GM19193 (cell line): Measurements from ENCODE around the gene POLD1.

Experiments used
- POLR2A ChIP-seq: IDR thresholded peaks from 4 replicates; pipeline ENCODE4 v1.6.1; 2011; ENCODE audit not compliant: insufficient read depth, insufficient read length; ENCODE audit errors: extremely low read depth

Gene POLD1

DNA sequence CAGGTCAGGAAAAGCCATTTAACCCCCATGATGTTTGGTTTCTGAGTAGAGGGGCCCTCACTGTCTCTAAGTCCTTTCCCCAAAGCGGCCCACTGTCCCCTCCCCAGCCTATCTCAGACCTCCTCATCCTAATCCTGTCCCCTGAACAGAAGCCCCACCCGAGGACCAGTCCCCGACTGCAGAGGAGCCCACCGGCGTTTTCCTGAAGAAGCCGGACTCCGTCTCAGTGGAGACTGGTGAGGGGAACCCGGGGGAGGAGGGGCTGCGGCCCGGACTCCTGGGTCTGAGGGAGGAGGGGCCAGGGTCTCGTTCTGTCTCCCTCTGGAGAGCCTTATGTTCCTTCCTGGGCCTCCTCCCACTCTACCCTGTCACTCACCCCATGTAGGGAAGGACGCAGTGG is 51.5 kb downstream of the POLD1 start:
- TF ChIP-seq POLR2A: no peak

DNA sequence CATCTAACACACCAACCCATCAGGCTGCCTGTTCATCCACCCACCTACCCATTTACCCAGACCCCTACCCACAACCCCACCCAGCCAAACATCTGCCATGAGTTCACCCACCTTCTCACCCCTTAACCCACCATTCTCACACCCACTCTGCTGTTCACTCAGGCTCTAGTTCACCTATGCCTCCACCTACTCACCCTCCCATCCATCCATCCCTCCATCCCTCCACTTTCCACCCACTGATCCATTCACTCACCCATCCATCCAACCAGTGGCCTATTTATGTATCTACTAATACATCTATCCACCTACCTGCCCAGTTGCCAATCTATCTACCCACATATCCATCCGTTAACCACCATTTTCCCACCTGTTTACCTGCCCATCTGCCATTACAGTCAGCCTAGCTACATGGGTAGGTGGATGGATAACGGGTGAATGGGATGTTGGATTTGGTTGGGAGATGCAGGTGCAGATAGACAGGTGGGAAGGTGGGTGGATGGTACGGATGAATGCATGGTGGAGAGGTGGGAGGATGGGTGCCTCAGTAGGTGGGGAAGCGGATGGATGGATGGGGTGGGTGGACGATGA is 53.8 kb downstream of the POLD1 start:
- no peak for TF ChIP-seq POLR2A

DNA sequence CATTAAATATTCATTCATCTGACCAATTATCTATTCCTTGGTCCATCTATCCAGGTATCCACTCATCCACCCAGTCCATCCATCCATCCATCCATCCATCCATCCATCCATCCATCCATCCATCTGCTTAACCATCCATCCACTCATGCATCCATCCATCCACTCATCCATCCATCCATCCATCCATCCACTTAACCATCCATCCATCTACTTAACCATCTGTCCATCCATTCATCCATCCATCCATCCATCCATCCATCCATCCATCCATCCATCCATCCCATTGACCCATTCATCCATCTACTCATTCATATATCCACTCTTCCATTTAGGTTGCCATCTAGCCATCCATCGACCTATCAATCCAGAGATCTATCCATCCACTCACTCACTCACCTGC is 59.9 kb downstream of the POLD1 start:
- TF ChIP-seq POLR2A: no peak

DNA sequence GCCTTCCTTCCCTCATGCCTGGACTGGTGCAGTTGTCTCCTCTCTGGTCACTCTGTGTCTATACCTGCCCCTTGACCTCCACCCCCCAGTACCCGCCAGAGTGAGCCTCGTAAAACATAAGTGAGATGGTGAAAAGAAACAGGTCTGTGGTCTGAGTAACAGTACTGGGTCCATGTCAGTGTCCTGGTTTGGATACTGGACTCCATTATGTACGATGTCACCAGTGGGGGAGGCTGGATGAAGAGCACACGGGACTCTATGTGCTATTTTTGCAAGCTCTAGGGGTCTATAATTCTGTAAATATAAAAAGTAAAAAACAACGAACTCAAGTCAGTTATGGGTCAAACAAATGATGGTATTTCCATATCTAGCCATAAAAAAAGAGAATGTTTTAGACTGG is 62.9 kb downstream of the POLD1 start:
- no peak for TF ChIP-seq POLR2A

GRCh38 chr19:50447750-50448149 is 63.6 kb downstream of the POLD1 start:
- no peak for TF ChIP-seq POLR2A

DNA sequence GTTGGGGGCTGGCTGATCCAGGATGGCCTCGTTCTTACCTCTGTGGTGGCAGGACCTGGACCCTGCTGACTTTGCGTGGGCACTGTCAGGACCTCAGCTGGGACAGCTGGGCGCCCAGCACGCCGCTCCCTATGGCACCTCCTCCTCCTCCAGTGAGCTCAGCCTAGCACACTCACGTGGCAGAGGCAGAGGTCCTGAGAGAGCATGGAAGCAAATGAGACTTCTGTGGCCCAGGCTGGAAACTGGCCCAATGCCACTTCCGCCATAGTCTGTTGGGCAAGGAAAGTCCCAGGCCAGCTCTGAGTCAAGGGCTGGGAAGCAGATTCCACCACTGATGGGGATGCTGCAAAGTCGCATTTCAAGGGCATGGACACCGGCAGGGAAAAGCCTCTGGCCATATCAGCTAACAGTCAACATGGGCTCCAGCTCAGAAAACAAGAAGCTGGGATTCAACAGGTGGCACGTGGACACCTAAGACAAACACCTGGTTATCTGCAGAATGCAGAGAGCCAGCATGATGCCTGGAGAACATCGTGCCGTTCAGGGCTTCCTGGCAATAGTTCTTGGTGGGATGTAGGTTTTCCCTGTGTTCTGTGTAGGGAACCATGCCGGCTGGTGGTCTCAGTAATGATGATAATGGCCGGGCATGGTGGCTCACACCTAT is 65.2 kb downstream of the POLD1 start:
- TF ChIP-seq POLR2A: no peak

- TF ChIP-seq POLR2A: no peak
These were observed 66.4 kb downstream of the POLD1 start for GRCh38 chr19:50450369-50451222.

DNA sequence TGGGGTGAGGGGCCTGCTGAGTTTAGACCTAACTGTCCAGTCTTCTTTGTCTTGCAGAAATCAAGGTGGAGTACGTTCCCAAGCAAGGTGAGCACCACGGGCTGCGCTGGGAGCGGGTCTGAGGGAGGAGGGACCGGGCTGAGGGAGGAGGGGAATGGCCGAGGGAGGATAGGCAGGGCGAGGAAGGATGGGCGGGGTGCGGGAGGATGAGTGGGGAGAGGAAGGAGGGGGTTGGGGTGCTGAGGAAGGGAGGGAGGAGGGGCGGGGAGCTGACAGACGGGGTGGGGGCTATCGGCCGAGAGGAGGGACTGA is 67.0 kb downstream of the POLD1 start:
- TF ChIP-seq POLR2A: no peak

DNA sequence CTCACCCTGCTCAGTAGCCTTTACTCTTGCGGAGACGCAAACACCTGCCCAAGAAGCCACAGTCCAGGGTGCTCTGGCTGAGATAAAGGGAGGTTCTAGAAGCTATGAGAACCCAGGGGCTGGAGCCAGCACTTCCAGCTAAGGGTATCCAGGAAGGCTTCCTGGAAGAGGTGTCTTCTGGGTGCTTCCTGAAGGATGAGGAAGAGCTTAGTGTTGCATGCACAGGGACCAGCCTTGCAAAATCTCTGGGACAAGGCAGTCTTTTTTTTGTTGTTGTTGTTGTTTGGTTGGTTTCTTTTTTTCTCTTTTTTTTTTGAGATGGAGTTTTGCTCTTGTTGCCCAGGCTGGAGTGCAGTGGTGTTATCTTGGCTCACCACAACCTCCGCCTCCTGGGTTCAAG is 69.1 kb downstream of the POLD1 start:
- TF ChIP-seq POLR2A: no peak

DNA sequence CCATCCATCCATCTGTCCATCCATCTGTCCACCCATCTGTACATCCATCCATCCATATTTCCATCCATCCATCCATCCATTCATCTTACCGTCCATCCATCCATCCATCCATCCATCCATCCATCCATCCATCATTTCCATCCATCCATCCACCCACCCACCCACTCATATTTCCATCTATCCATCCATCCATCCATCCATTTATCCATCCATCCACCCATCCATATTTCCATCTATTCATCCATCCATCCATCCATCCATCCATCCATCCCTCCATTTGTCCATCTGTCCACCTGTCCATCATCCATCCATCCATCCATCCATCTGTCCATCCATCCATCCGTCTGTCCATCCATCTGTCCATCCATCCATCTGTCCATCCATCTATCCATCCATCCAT is 71.8 kb downstream of the POLD1 start:
- TF ChIP-seq POLR2A: no peak

GRCh38 chr19:50457300-50457699 is 73.2 kb downstream of the POLD1 start:
- TF ChIP-seq POLR2A: no peak

GRCh38 chr19:50458396-50459066 is 74.4 kb downstream of the POLD1 start:
- TF ChIP-seq POLR2A: no peak

GRCh38 chr19:50459067-50459456 is 74.9 kb downstream of the POLD1 start:
- TF ChIP-seq POLR2A: no peak

DNA sequence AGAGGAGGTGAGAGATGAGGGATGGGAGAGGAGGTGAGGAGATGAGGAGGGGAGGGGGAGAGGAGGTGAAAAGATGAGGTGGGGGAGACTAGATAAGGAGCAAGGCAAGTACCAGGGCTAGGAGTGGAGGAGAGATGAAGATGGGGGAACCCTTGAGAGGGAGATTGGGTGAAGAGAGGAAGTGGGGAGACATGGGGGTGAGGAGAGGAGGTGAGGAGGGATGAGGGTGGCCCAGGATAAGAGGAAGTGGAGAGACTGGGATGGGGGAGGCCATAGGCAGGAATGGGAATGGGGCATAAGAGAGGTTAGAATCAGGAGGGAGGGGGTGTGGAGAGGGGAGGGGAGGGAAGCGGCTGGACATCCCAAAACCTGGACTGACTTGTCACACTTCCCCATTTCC is 75.5 kb downstream of the POLD1 start:
- TF ChIP-seq POLR2A: no peak

- TF ChIP-seq POLR2A: peak; percentile 56
These were observed 76.1 kb downstream of the POLD1 start for GRCh38 chr19:50460161-50460765.
